Prostate gland (tissue), 2 donors: ENCODE measurements around the gene PIEZO2. TPM values are rescaled to one million over a fixed set of nuclear protein-coding genes. Genes with fewer than 3 reads are reported as not detected.
A peak's percentile ranks its signal among the peaks of the same experiment; 100 is the strongest.
"Not testable (repeated sequence)": the region's sequence is repeated elsewhere in the genome, so short reads cannot be mapped to it uniquely, and the experiment has no call there.

ENCODE experiments used
- DNase-seq: peaks from one replicate; pipeline ENCODE4 v3.0.0-alpha.2; 2019; ENCODE audit warnings: low spot score
- H3K27ac ChIP-seq, 2 donors: fragments of 200-600 bp; sonication (generic); 2 replicates each; pipeline ENCODE4 v1.5.1; 2017 to 2019
- H3K27me3 ChIP-seq: fragments of 200-600 bp; sonication (generic); replicated peaks from 2 replicates; pipeline ENCODE4 v1.5.1; 2019; ENCODE audit not compliant: insufficient read depth
- H3K36me3 ChIP-seq, 2 donors: fragments of 200-600 bp; sonication (generic); 1 replicate in 1 of 2; 2 replicates in 1 of 2; pipeline versions ENCODE4 v1.5.1 to v1.8.1; 2017 to 2019
- H3K4me1 ChIP-seq: fragments of 200-600 bp; sonication (generic); replicated peaks from 2 replicates; pipeline ENCODE4 v1.5.1; 2019
- H3K4me3 ChIP-seq, 2 donors: fragments of 200-600 bp; sonication (generic); 2 replicates each; pipeline ENCODE4 v1.5.1; 2017 to 2019
- H3K9me3 ChIP-seq: fragments of 200-600 bp; sonication (generic); 2 replicates; pipeline ENCODE4 v1.5.1; 2017
- CTCF ChIP-seq, 4 experiments: fragments of 200-600 bp in 2 of 4; fragments of 450-650 bp in 2 of 4; sonication (generic) in 2 of 4; IDR thresholded peaks; 1 replicate in 3 of 4; 2 replicates in 1 of 4; pipeline ENCODE4 v1.5.1; 2016 to 2019; ENCODE audit warnings: antibody characterized with exemption in 4 of 4, mild to moderate bottlenecking in 2 of 4, moderate library complexity in 2 of 4
- POLR2A ChIP-seq: fragments of 450-650 bp; IDR thresholded peaks from one replicate; pipeline ENCODE4 v1.6.1; 2016; ENCODE audit warnings: antibody characterized with exemption, mild to moderate bottlenecking
- POLR2AphosphoS5 ChIP-seq: sonication (generic); formaldehyde crosslinking; IDR thresholded peaks from one replicate; pipeline ENCODE4 v1.6.1; 2017; ENCODE audit warnings: antibody characterized with exemption
- WGBS: methylation state at CpG from one replicate; pipeline ENCODE4 v1.1.5; 2018; 5-methylcytosine and 5-hydroxymethylcytosine counted together
- intact Hi-C: fragments of 100-400 bp; cut with DNase I; formaldehyde crosslinking; loops from one replicate; pipeline ENCODE4 v1.14.2; 2022
- total RNA-seq, 2 donors: library from RNA; depleted of rRNA; stranded (reverse); fragments of >200 nt; gene quantifications; one replicate each; pipeline ENCODE4 v1.1.0, GENCODE V29; 2016

Gene PIEZO2
- total RNA-seq, 2 donors from 2014 or later, result 4.1 to 19.0 TPM

- H3K4me1 ChIP-seq, result no peaks in the 10 kb centered on the region
- TF ChIP-seq POLR2AphosphoS5 (no peak), POLR2A (no peak), CTCF (IDR thresholded peaks at IDR 0.05) (no peak)
- WGBS, result 13% methylated on average over 2 of the region's 2 CpGs
- H3K36me3 ChIP-seq, result no peaks in the 10 kb centered on the region
- H3K4me3 ChIP-seq, result no peak overlapping the region
- H3K9me3 ChIP-seq, result no peaks in the 10 kb centered on the region
- intact Hi-C loops, result no loop called here
- no peak for DNase-seq
- no peaks in the 10 kb centered on the region for H3K27me3 ChIP-seq
- no peak overlapping the region for H3K27ac ChIP-seq
Observed at GRCh38 chr18:11136241-11136640, 13.1 kb downstream of the PIEZO2 start.

- H3K4me1 ChIP-seq, result no peaks in the 10 kb centered on the region
- no peaks in the 10 kb centered on the region for H3K36me3 ChIP-seq
- no peak for DNase-seq
- no peak overlapping the region for H3K27ac ChIP-seq
- 65% methylated on average over 4 of the region's 4 CpGs for WGBS
- no peaks in the 10 kb centered on the region for H3K27me3 ChIP-seq
- H3K9me3 ChIP-seq, result no peaks in the 10 kb centered on the region
- no peak overlapping the region for H3K4me3 ChIP-seq
- intact Hi-C loops, result no loop called here
- no peak for TF ChIP-seq CTCF (IDR thresholded peaks at IDR 0.05)
- no peak for TF ChIP-seq POLR2AphosphoS5
- no peak for TF ChIP-seq POLR2A
Observed at GRCh38 chr18:11134940-11135339, 14.4 kb downstream of the PIEZO2 start.

- intact Hi-C loops, H3K4me1 ChIP-seq, H3K9me3 ChIP-seq, H3K4me3 ChIP-seq, DNase-seq, H3K27me3 ChIP-seq, H3K36me3 ChIP-seq, H3K27ac ChIP-seq: not testable (repeated sequence)
- WGBS, result 96% methylated on average over 5 of the region's 5 CpGs
Observed at GRCh38 chr18:11129059-11129458, 20.3 kb downstream of the PIEZO2 start.

GRCh38 chr18:11125492-11126315 lies 23.7 kb downstream of the PIEZO2 start:
- Histone ChIP-seq H3K27ac (no peak overlapping the region), H3K4me3 (no peak overlapping the region), H3K4me1 (no peaks in the 10 kb centered on the region), H3K27me3 (no peaks in the 10 kb centered on the region), H3K36me3 (no peaks in the 10 kb centered on the region), H3K9me3 (no peaks in the 10 kb centered on the region)
- 59% methylated on average over 10 of the region's 10 CpGs for WGBS
- intact Hi-C loops, result no loop called here
- peak; percentile 11 for TF ChIP-seq POLR2AphosphoS5
- no peak for TF ChIP-seq POLR2A
- no peak for DNase-seq

GRCh38 chr18:11124054-11124453 lies 25.3 kb downstream of the PIEZO2 start:
- Histone ChIP-seq H3K4me1 (no peaks in the 10 kb centered on the region), H3K9me3 (no peaks in the 10 kb centered on the region), H3K27me3 (no peaks in the 10 kb centered on the region), H3K27ac (no peak overlapping the region), H3K36me3 (no peaks in the 10 kb centered on the region), H3K4me3 (no peak overlapping the region)
- TF ChIP-seq POLR2AphosphoS5, result no peak
- no peak for TF ChIP-seq CTCF (IDR thresholded peaks at IDR 0.05)
- no peak for TF ChIP-seq POLR2A
- intact Hi-C loops, result no loop called here
- 57% methylated on average over 1 of the region's 1 CpG for WGBS
- no peak for DNase-seq

GRCh38 chr18:11121443-11121849 lies 27.9 kb downstream of the PIEZO2 start:
- intact Hi-C loops, result no loop called here
- Histone ChIP-seq H3K4me3 (no peak overlapping the region), H3K27ac (no peak overlapping the region), H3K4me1 (no peaks in the 10 kb centered on the region), H3K9me3 (no peaks in the 10 kb centered on the region), H3K27me3 (no peaks in the 10 kb centered on the region), H3K36me3 (no peaks in the 10 kb centered on the region)
- 34% methylated on average over 2 of the region's 2 CpGs for WGBS
- no peak for TF ChIP-seq POLR2AphosphoS5
- no peak for TF ChIP-seq POLR2A
- TF ChIP-seq CTCF (IDR thresholded peaks at IDR 0.05), result no peak
- DNase-seq, result no peak
